ENCODE measurements around the gene ANKRD44.
"Not testable (repeated sequence)": the region's sequence is repeated elsewhere in the genome, so short reads cannot be mapped to it uniquely, and the experiment has no call there.

ANKRD44 gene

GRCh38 chr2:197075754-197076337 lies 234.7 kb downstream of the ANKRD44 start:
- no peak overlapping the region for H3K4me3 ChIP-seq (ENCODE audit: low read depth, low read length)
- no peak for DNase-seq (ENCODE audit: low read depth)

DNA sequence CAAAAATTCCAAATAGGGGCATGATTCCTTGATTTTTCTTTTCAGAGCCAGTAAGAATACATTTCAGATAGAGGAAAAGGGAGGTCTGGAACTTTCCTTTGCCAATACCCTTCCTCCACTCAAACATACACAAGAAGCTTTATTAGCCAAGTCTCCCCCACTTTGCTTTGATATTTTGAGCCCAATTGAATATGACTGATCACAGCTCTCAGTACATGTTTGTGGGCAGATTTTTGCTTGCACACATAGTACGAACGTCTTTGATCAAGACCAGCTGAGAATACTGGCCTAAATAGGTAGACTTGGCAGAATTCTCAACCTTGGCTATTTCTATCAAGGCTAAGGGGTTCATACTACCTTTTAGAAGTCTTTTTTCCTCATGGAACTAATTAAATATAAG lies 235.3 kb downstream of the ANKRD44 start:
- no peak for DNase-seq (ENCODE audit: low read depth)

GRCh38 chr2:197073701-197074433 lies 236.7 kb downstream of the ANKRD44 start:
- no peak overlapping the region for H3K4me3 ChIP-seq (ENCODE audit: low read depth, low read length)
- peak; percentile 21 for DNase-seq (ENCODE audit: low read depth)

More for the DNA sequence above, 235.3 kb downstream of the ANKRD44 start:
- H3K4me3 ChIP-seq (ENCODE audit: low read depth, low read length): no peak overlapping the region

GRCh38 chr2:197073270-197073669 lies 237.3 kb downstream of the ANKRD44 start:
- H3K4me3 ChIP-seq (ENCODE audit: low read depth, low read length): no peak overlapping the region
- no peak for DNase-seq (ENCODE audit: low read depth)

DNA sequence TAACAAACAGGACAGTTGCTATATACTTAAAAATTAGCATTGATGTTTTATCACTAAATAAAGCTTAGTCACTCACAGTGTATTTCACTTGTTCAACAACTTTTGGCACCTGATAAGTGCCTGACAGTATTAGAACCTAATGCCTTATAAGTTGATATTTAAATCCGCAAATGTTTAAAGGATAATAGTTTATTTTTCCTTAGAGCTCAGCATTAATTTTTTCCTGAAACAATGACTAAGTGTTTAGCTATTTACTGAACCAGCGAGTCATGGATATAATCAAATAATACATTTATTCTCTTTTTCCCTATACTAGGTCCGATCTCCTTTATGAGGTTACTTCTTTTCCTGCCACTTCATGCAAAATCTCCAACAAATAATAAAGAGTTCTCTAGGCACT lies 238.0 kb downstream of the ANKRD44 start:
- no peak for DNase-seq (ENCODE audit: low read depth)
- H3K4me3 ChIP-seq (ENCODE audit: low read depth, low read length): no peak overlapping the region

- H3K4me3 ChIP-seq (ENCODE audit: low read depth, low read length): no peak overlapping the region
- no peak for DNase-seq (ENCODE audit: low read depth)
These were observed 238.7 kb downstream of the ANKRD44 start for GRCh38 chr2:197071790-197072436.

- no peak for DNase-seq (ENCODE audit: low read depth)
- no peak overlapping the region for H3K4me3 ChIP-seq (ENCODE audit: low read depth, low read length)
These were observed 239.4 kb downstream of the ANKRD44 start for GRCh38 chr2:197071213-197071612.

- no peak overlapping the region for H3K4me3 ChIP-seq (ENCODE audit: low read depth, low read length)
- no peak for DNase-seq (ENCODE audit: low read depth)
These were observed 240.6 kb downstream of the ANKRD44 start for GRCh38 chr2:197069958-197070357.

DNA sequence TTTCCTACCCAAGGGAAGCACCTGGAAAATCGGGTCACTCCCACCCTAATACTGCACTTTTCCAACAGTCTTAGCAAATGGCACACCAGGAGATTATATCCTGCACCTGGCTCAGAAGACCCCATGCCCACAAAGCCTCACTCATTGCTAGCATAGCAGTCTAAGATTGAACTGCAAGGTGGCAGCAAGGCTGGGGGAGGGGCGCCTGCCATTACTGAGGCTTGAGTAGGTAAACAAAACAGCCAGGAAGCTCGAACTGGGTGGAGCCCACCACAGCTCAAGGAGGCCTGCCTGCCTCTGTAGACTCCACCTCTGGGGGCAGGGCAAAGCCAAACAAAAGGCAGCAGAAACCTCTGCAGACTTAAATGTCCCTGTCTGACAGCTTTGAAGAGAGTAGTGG lies 248.0 kb downstream of the ANKRD44 start:
- not testable (repeated sequence) for DNase-seq (ENCODE audit: low read depth); H3K4me3 ChIP-seq (ENCODE audit: low read depth, low read length)

DNA sequence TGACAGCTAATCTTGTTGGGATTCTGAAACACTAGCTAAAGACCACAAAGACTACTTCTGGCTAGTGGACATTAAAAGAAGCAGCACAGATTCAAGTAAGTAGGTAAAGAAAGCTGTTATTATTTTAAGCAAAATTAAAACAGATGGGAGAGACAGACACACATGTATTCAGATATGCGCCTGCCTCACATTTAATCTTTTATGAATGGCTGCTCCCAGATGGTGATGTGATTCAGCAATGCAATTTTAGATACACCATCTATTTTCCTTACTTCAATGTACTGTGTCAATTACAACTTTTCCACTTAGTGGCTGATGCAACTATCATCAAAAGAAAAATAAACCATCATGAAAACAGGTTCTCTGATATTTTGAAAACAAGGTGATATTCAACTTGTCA lies 251.1 kb downstream of the ANKRD44 start:
- DNase-seq (ENCODE audit: low read depth): no peak
- H3K4me3 ChIP-seq (ENCODE audit: low read depth, low read length): no peak overlapping the region

DNA sequence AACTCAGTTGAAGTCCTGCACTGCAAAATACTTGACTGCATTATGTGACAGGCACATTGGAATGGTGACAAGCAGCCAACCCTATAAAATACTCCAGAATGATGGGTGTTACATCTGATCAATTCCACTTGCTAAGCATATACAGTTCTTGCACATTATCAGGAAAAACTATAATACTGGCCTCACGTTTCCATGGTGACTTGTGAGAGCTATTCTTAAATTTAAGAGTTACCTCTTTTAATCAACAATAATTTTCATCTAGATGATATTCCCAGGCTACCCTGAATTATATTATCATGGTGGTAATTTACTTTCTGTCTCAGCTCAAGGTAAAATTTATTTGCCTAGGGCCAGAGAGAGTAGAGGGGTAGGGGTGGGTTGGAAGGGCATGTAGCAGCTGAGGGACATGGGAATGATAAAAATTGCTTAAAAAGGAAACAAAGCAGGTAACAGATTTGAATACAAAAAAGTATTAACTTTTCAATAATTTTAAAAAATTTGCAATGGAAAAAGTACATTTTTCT lies 251.7 kb downstream of the ANKRD44 start:
- H3K4me3 ChIP-seq (ENCODE audit: low read depth, low read length): no peak overlapping the region
- DNase-seq (ENCODE audit: low read depth): no peak

GRCh38 chr2:197057959-197058358 lies 252.6 kb downstream of the ANKRD44 start:
- no peak overlapping the region for H3K4me3 ChIP-seq (ENCODE audit: low read depth, low read length)
- no peak for DNase-seq (ENCODE audit: low read depth)

GRCh38 chr2:197055045-197055444 lies 255.5 kb downstream of the ANKRD44 start:
- no peak for DNase-seq (ENCODE audit: low read depth)
- no peak overlapping the region for H3K4me3 ChIP-seq (ENCODE audit: low read depth, low read length)

DNA sequence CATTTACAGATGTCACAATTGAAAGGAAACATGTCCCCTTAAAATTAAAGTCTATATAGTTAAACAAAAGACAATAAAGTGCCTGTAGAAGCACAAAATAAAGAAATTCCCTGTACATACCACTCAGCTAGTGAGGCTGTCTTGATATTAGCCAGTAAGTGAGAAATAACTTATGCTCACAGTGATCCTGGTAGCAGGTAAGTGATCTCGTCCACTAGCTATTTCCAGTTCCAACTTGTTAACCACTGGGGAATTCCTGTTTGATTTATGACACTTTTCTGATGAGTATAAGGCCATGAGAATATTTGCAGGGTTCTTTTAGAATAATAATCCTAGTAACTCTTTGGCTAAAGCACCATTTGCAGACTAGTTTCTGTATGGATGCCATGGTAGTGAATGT lies 256.1 kb downstream of the ANKRD44 start:
- DNase-seq (ENCODE audit: low read depth): no peak
- no peak overlapping the region for H3K4me3 ChIP-seq (ENCODE audit: low read depth, low read length)

- no peak for DNase-seq (ENCODE audit: low read depth)
- no peak overlapping the region for H3K4me3 ChIP-seq (ENCODE audit: low read depth, low read length)
These were observed 258.2 kb downstream of the ANKRD44 start for GRCh38 chr2:197052356-197052755.

- no peak for DNase-seq (ENCODE audit: low read depth)
These were observed 265.5 kb downstream of the ANKRD44 start for GRCh38 chr2:197045115-197045514.

DNA sequence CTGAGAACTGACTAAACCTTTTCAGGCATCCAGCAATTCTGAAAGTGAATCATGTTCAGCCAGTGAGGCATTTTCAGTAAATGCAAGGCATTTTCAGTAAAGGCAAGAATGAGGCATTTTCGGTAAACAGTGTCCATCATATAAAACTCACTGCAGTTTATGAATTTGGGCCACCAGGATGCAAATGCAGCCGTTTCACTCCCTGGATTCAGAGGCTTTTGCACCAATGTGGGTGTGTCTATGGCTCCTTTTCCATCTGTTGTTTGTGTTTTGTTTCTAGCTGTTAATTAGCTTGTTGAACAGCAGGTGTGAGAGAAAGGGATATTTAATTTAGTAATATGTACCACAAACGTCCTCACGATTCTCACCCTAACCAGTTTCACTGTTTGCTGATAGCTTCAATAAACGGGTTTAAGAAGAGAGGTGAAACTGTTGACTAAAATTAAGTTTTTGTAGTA lies 267.8 kb downstream of the ANKRD44 start:
- H3K4me3 ChIP-seq (ENCODE audit: low read depth, low read length): no peak overlapping the region
- DNase-seq (ENCODE audit: low read depth): no peak

More at GRCh38 chr2:197045115-197045514, 265.5 kb downstream of the ANKRD44 start:
- H3K4me3 ChIP-seq (ENCODE audit: low read depth, low read length): no peak overlapping the region

DNA sequence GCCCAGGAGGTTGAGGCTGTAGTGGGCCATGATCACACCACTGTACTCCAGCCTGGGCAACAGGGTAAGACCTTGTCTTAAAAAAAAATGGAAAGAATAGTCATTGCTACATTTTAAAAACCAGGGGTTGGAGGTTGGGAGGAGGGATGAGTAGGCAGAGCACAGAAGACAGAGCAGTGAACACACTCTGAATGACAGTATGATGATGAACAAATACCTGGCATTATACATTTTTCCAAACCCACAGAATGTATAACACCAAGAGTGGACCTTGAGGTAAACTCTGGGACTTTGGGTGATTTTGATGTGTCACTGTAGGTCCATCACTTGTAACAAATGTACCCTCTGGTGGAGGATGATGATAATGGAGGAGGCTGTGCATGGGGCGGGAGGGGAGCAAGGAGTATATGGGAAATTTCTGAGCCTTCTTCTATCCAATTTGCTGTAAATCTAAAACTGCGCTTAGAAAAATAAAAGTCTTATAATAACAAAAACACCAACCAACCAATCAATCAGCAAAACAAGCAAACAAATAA lies 272.6 kb downstream of the ANKRD44 start:
- no peak overlapping the region for H3K4me3 ChIP-seq (ENCODE audit: low read depth, low read length)
- no peak for DNase-seq (ENCODE audit: low read depth)

GRCh38 chr2:197035002-197035401 lies 275.6 kb downstream of the ANKRD44 start:
- no peak for DNase-seq (ENCODE audit: low read depth)
- H3K4me3 ChIP-seq (ENCODE audit: low read depth, low read length): no peak overlapping the region

DNA sequence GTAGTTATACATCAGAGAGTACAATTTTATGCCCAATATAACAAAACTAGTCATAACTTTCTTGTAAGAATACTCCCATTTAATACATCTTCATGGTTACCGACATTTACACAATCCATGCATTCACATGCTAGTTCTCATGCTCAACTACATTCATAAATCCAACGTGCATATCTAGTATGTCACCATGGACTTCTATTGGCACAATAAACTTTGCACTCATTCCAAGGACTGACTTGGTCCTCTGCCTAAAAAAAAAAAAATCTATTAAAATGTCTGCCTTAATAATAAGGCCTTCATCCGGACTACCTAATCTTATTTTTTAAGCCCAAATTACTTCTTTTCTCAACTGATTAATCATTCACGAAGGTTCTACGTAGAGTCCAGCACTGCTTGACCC lies 276.3 kb downstream of the ANKRD44 start:
- DNase-seq (ENCODE audit: low read depth): no peak
- no peak overlapping the region for H3K4me3 ChIP-seq (ENCODE audit: low read depth, low read length)
